Measurements from ENCODE around the gene AMPD3.

The AMPD3 gene

DNA sequence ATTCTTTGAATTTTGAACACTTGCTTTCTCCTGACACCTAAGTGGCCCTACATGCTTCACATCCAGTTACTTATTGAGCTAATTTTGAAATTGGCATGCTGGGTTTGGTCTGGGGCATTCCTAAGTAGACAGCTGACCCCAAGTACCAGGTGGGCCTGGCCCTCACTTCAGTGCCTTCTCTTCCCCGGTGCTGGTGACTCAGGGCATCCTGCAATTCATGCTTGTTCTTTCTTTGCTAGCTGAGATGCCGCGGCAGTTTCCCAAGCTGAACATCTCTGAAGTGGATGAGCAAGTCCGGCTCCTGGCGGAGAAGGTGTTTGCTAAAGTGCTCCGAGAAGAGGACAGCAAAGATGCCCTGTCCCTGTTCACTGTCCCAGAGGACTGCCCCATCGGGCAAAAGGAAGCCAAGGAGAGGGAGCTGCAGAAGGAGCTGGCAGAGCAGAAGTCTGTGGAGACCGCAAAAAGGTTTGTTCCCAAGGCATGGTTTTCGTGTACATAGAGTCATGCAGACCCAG, 6.3 kb downstream of the AMPD3 start:
- no peak for DNase-seq (ENCODE audit: low read depth)

DNA sequence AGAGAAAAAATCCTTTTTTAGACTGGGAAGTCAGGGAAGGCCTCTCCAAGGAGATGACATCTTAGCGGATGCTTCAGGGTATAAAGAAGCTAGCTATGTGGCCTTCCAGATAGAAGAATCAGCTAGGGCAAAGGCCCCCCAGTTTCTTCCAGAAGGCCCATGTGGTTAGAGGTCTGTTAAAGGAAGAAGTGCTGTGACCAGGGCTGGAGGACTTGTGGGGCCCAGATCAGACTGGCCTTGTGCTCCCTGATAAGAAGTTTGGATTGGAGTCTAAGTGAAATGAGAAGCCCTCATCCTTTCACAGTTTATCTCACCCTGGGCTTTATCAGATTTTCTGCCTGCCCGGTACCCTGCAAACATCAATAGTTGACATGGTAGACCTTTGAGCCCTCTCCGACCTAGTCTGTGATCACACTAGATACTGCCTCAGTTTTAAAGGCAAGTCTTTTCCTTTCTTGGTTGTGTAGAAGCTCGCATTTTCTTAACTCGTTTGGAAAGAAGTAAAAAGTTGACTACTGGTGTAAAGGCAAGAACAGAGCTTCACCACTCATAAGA, 7.8 kb downstream of the AMPD3 start:
- no peak for DNase-seq (ENCODE audit: low read depth)

GRCh38 chr11:10473371-10473770, 18.3 kb downstream of the AMPD3 start:
- no peak for DNase-seq (ENCODE audit: low read depth)

DNA sequence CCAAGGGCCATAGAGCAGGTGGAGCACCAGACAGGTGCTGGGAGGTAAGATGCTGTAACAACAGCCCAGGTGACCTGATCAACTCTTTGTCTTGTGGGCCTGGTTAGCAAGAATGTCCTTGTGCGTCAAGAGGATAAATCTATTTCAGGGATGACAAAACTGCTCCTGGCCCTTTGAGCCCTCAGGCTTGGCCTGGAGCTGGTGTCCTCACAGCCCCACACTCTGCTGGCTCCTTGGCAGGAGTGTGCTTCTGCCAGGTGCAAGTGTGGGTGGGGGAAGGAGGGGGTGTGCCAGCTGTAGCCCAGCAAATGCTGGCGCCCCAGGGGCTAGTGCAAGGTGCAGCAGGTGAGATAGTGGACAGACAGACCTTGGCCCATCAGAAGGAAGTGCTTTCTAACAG, 19.5 kb downstream of the AMPD3 start:
- DNase-seq (ENCODE audit: low read depth), result no peak

GRCh38 chr11:10476342-10476741, 21.3 kb downstream of the AMPD3 start:
- no peak for DNase-seq (ENCODE audit: low read depth)

- no peak for DNase-seq (ENCODE audit: low read depth)
Measured at GRCh38 chr11:10476927-10477689, 22.0 kb downstream of the AMPD3 start.

DNA sequence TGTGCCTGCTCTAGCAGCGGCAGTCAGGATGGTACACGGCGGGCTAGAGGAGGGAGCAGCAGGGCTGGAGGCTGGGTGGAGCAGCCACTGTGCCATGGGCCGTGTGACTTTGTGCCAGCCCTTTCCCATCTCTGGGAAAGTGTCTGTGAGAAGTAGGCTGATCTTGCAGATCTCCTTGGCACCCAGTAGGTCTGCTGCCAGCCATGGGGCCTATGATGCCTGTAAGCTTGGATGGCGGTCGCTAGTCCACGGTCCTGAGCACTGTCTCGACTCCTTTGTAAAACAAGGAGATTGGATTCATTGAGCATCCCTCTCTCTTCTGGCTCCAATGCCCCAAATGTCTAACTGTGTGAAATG, 22.6 kb downstream of the AMPD3 start:
- no peak for DNase-seq (ENCODE audit: low read depth)

DNA sequence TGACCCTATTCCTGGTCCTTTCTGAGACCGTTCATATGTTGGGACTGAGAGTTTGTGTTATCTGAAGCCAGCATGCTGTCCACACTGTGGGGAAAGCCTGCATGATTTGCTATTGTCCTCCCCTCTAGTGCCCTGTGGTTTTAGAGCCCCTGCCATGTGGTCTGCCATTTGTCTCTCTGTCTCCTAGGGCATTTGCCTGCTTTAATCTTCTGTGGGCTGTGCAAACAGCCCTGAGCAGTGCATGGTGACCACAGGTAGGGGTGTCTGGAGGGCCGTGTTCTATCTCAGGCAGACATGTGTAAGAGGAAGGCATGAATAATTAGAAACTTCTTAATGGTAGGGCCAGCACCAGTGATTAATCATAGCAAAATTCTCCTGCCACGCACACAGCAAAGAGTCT, 23.0 kb downstream of the AMPD3 start:
- no peak for DNase-seq (ENCODE audit: low read depth)

DNA sequence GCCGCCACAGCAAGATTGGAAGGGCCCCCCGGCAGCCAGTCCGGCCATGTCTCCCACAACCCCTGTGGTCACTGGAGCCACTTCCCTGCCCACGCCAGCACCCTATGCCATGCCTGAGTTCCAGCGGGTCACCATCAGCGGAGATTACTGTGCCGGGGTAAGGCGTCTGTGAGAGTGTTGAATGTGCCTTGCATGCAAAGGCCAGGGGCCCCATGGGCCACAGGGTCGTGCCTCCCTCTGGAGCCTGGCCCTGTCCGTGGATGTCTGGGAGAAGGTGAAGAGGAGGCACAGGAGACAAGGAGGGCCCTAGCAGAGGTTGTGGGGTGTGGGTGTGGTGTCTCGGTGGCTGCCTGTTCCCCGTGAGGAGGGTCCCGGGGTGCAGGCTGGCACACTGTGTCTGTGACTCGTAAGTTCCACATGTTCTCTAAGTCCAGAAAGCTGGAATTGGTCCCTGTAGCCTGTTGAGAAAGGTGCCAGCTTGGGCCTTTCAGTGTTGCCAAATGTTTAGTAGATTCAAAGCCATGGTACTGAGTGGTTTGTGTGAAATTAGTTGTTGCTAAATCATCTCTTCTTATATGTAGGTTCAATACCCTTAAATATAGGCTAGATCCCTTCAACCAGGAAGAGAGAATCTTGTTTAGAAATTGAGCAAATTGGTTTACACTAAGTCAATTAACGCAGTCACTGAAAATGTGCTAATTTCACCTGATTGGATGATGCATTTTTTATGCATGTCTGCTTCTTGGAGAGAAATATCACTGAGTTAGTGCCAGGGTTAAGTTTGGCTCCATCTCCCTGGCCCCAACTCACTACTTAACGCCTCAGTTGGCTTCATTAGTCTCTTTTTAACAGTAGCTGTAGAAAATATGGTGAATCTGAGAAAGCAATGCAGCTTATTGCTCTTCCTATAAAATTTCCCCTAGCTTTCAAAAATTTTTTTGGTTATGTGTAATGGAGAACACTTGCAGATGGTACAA, 23.8 kb downstream of the AMPD3 start:
- DNase-seq (ENCODE audit: low read depth), result no peak

DNA sequence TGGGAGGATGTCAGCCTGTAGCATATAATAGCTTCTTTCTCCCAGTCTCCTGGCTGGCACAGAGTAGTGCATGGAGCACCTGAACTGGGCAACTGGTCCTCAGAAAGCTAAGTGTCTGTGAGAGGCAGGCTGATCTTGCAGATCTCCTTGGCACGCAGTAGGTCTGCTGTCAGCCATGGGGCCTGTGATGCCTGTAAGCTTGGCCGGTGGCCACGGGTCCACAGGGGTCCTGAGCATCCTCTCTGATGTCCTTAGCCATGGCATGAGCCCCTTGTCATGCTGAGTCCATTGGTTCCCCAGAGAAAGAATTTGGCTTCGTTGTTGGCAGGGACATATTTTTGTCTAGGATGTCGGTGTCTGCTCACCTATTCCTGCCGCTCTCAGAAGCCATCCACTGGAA, 25.0 kb downstream of the AMPD3 start:
- no peak for DNase-seq (ENCODE audit: low read depth)

- no peak for DNase-seq (ENCODE audit: low read depth)
Measured at GRCh38 chr11:10480760-10481159, 25.7 kb downstream of the AMPD3 start.

- DNase-seq (ENCODE audit: low read depth), result no peak
Measured at GRCh38 chr11:10481560-10482349, 26.7 kb downstream of the AMPD3 start.

GRCh38 chr11:10483174-10483573, 28.1 kb downstream of the AMPD3 start:
- DNase-seq (ENCODE audit: low read depth), result no peak

DNA sequence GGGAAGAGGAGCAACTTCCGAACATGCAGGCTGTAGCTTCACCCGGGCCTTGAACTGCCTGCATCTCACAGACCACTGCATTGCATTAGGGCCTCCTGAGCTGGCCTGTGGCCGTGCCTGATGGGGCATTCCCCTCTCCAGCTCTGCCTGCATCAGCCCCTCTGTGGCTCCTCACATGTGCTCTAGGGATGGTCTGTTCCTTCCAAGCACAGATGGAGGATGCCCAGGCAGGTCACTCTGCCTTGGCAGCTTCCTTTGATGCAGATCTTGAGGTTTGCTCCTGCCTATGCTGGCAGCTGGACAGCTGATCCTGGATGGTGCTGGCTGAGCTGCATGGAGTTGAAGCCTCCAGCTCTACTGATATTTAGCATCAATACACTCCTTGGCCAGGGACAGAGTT, 28.5 kb downstream of the AMPD3 start:
- no peak for DNase-seq (ENCODE audit: low read depth)

DNA sequence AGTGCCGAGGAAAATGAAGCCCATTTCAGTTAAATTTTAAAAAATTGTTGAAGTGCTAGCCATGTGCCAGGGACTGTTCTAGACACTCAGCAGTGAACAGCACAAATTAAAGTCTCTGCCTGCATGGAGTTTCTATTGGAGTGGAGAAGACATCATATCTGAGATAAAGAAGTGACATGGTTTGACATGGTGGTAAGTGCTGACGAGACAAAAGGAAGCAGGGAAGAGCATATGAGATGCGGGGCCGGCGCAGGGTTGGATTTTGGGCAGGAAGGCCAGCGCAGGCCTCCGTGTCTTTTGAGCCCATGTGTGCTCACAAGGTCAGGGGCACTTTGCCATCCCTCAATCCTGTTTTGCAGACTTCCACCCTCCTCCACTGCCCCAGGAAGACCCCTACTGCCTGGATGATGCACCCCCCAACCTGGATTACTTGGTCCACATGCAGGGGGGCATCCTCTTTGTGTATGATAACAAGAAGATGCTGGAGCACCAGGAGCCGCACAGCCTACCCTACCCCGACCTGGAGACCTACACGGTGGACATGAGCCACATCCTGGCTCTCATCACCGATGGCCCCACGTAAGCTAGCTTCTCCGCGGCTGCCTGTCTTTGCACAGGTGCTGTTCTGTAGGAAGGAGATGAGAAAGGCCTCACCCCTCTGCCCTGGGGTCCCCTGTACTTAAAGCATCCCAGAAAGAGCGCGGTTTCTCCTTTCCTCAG, 29.6 kb downstream of the AMPD3 start:
- DNase-seq (ENCODE audit: low read depth), result no peak

GRCh38 chr11:10485646-10486045, 30.6 kb downstream of the AMPD3 start:
- no peak for DNase-seq (ENCODE audit: low read depth)

DNA sequence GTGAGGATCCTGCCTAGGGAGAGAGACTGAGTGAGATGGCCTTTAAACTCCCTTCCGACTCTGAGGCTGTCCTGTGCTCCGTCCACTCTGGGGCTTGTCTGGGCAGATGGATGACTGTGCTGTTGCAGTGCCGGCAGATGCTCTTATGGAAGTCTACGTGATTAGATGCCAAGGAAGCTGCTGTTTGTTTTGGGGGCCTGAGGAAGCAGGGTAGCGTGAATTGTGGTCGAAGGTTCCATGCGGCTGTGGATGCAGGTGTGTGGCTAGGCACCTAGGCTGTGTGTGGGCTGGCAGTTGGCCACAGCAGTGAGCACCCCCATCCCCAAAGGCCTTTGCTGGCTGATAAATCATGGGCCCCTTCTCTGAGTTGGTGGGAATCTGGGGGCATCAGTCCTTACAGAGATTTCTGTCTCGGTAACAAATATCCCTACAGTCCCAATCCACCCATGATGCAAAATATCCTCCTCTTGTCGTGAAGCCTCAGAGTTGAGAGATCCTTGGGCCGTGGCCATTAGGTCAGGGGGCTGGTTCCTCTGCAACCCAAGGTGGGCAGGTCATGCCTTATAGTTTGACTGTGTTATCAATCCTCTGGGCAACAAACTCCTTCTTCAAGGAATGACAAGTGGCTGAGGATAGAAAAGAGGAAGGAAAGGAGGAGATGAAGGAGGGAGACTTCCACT, 31.2 kb downstream of the AMPD3 start:
- no peak for DNase-seq (ENCODE audit: low read depth)

DNA sequence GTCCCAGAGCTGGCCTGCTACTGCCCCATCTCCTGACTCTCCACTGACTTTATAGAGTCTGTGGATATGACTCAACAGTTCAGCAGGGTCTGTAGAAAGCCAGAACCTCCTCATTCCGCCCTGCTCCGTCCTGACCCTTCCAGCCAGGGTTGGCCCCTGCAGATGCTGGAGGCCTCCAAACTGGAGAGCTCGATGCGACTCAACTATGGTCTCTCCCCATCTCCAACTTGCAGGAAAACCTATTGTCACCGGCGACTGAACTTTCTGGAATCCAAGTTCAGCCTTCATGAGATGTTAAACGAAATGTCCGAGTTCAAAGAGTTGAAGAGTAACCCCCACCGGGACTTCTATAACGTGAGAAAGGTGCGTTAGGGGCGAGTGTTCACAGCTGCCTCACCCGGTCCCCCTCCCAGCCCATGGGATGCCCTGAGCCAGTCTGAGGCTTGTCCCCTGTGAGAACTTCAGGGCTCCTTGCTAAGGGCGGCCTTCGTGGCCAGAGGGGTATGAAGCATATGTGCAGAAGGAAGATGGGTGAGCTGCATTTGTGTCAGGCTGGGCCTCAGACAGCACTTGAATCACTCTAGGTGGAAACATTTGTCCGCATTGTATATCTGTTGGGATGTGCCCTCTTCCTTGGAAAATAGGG, 32.1 kb downstream of the AMPD3 start:
- DNase-seq (ENCODE audit: low read depth), result no peak

DNA sequence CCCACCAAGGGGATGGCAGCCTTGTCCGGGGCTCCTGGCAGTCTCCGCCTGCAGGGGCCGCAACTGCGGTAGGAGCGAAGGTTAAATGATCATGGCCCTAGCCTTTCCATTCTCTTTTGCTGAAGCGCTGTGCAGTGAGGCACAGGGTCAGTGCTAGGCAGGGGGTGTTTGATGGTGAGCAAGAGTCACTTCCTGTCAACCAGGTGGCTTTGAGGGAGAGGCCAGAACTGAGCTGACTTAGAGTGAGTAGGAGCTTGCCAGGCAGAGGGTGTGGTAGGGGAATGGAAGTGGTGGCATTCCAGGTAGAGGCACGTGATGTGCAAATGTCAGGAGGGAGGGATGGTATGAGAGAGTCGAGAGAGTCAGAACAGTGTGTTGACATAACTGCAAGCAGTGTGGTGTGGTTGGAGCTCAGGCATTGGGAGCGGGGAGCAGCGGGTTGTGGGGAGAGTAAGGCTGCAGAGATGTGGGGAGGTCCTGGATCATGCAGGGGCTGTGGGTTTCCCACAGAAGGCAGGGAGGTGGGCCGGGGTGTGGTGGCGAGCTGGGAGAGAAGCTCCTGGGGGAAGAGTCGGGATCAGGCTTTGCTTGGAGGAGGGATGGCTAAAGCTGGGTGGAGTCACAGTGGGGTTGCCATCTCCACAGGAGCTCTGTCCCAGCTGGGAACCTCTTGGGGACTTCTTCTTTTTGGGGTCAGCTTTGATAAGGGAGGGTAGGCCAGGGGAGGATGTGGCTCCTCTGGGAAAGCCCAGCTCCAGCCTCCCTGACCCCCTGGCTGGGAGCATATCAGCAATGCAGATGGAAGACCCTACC, 33.3 kb downstream of the AMPD3 start:
- DNase-seq (ENCODE audit: low read depth), result no peak

Data from stimulated activated CD8-positive, alpha-beta memory T cell treated with anti-CD3 and anti-CD28 coated beads, Interleukin-4, amount 100 ng/mL, for 24 hours (primary cell).